GM11168 (cell line): ENCODE measurements around the gene PMEL.
"Not testable (repeated sequence)": the region's sequence is repeated elsewhere in the genome, so short reads cannot be mapped to it uniquely, and the experiment has no call there.

Experiments
- in situ Hi-C: fragments of 300-500 bp; cut with MboI; formaldehyde crosslinking; loops from one replicate; pipeline ENCODE4 v1.12.0; 2022; ENCODE audit warnings: low sequenced_read_pairs; ENCODE audit not compliant: unreplicated experiment

Gene PMEL

DNA sequence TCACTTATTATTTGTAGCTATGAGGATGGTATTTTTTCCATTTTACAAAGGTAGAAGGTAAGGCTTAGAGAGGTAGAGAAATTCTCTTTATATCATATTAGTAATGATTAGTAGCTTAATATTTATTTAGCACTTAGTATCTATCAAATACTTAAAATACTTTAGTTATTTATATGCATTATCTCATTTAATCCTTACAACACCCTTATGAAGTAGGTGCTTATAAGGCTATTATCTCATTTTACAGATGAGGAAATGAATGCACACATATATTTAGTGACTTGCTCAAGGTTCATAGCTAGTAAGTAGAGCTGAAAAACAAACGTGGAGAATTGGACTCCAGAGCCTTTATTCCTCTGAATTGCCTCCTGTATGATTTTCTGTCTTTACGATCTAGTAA, 19.0 kb upstream of the PMEL start:
- in situ Hi-C loops: no loop called here

DNA sequence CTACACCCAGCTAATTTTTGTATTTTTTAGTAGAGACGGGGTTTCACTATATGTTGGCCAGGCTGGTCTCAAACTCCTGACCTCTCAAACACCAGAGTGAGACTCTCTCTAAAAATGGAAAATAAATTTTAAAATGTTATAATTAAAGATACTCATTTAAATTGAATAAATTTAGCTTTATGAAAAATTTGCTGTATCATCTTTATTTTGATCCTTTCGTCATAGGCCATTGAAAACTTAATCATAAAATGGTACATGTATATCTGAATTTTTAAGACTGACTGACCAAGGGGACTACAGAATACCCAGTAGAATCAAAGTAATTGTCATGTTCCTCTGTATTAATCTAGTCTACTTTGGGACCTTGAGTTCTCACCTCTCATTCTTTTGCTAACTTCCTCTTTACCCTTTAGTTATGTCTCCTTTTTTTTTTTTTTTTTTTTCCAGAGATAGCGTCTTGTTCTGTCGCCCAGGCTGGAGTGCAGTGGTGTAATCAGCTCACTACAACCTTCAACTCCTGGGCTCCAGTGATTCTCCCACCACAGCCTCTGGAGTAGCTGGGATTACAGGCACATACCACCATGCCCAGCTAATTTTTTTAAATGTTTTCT, 17.5 kb upstream of the PMEL start:
- in situ Hi-C loops: no loop called here

DNA sequence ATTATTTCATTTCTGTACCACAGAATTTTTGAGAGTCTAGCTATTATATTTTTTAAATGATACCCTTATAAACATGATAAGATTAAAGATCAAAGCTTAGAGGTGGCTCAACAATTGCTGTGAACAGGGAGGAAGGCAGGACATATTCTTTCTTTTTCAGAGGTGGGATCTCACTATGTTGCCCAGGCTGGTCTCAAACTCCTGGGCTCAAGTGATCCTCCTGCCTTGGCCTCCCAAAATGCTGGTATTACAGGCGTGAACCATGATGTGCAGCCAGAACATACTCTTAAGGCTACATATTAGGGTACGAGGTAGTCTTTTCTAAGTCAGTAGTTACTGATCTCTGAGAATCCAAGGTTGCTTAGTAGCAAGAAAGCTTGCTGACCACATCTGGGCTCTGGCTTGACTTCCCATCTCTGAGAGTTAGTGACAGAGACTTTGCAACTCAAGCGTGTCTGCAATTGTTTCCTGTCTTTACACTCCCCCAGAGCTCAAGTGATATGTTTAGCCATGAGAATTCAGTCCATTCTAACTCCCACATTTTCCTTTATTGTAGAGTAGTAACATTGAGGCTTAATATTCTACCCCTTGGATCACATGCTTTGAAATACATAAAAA, 16.6 kb upstream of the PMEL start:
- in situ Hi-C loops: no loop called here

DNA sequence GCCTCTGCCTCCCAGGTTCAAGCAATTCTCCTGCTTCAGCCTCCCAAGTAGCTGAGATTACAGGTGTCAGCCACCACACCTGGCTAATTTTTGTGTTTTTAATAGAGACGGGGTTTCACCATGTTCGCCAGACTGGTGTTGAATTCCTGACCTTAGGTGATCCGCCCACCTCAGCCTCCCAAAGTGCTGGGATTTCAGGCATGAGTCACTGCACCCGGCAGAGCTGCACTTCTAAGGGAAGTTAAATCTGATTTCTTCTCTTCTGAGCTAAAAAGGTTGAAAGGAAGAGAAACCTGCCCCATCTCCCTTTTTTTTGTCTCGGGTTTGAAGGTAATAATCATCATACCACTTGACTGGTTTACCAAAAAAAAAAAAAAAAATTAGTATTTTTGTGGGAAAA, 16.0 kb upstream of the PMEL start:
- in situ Hi-C loops: not testable (repeated sequence)

DNA sequence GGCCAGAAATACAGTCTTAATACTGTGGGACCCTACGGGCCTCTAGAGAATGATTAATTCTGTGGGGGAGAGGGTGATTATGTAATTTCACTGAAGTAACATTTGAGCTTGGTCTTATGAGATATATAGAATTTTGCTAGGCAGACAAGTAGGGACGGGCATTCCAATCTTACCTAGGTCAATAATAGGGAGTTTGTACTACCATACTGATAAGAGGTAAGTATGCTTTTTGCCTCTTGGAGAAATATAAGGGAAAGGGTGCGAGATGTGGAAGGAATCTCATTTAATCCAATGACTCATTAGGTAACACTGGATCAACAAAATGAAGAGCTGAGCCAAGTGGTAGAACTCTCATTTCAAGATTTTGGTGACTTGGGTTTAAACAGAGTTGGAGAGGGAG, 13.2 kb upstream of the PMEL start:
- in situ Hi-C loops: no loop called here

DNA sequence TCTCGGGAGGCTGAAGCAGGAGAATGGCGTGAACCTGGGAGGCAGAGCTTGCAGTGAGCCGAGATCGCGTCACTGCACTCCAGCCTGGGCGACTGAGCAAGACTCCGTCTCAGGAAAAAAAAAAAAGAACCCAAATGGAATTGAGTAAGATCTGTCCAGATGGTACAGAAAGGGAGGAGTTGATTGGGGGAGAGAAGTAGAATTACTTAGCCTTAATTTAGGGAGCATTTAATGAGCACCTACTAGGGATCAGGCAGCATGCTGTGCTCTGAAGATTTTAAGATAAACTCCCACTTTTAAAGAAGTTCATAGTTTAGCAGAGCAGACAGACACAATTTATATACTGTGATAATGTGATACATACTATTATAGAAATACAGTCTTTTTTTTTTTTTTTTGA, 12.6 kb upstream of the PMEL start:
- in situ Hi-C loops: no loop called here

DNA sequence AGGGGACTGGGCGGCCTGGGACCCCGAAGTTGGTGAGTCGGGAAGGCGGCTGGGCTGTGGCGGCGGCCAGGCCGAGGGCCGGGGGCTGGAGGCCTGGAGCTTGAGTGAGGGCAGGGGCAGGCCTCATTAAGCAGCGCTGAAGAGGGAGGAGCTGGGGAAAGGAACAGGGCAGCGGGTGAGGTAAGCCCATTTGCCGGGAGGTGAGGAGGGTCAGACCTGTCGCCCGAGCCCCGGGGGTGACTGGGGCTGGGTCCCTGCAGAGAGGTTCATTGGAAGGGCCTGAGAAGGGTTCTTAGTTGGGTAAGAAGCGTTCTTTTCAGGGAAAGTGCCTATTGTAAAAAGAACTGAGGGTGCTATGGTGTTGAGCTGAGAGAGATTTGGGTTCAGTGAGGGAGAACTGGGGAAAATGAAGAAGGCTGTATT, 8.5 kb upstream of the PMEL start:
- in situ Hi-C loops: no loop called here

DNA sequence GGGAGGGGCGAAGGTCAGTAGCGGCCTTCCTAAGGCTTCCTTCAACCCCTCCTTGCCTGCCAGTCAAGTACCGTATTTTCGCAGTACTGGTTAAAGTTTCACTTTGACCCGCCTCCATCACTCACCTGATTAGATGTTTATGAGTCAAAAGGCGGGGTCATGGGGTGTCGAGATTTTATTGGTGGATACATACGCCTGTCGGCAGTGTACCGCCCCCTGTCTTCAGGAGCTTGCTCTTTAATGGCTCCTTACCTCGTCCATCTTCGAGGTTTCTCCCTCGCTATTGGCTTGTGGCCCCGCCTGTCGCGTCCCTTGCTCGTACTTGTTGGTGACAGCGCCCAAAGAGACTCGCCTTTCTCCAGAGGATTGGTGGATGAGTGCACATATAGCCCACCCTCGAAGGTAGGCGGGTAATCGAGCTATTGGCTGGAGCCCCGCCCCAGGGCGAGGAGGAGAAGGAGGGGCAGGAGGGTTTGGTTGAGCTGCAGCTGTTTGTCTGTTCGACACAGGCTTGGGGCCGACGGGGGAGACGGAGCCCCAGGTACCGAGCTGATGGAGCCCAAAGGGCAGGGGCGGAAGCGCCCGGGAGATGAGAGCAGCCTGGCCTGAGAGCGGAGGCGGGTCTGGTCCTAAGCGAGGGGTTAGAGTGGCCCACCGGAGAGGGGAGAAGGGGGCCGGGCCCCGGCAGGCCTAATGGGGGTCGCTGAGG, 7.9 kb upstream of the PMEL start, which contains the start of gene RAB5B:
RAB5B (plus strand) TSS at position 480 of the 709 bp plus-strand sequence. CDS start 12,883 bp downstream, outside the sequence.
- in situ Hi-C loops: no loop called here

DNA sequence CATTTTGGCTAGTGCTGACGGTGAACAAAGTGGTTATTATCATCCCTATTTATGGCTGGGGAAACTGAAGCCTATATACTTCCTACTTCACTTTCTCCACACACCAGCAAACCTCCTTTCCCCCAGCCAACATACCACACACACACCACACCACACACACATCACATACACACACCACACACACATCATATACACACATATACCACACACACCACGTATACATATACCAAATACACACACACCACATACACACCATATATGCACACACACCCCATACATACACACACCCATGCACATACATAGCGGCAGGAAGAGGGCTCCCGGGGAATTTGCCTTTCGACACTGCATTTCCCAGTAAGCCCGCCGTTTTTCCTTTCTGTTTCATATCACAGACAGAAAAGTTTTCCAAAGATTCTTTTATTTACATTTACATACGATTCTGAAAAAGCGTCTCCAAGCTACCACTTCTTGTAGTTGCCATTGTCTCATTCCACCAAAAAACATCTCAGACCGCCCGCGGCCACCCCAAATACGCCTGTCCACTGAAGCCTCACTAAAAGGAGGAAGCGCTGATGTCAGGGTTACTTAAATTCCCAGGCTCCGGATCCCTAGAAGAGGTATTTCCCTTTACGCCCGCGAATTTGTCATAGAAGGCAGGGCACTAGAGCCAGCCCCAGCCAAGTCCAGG, 7.2 kb upstream of the PMEL start:
- in situ Hi-C loops: no loop called here

DNA sequence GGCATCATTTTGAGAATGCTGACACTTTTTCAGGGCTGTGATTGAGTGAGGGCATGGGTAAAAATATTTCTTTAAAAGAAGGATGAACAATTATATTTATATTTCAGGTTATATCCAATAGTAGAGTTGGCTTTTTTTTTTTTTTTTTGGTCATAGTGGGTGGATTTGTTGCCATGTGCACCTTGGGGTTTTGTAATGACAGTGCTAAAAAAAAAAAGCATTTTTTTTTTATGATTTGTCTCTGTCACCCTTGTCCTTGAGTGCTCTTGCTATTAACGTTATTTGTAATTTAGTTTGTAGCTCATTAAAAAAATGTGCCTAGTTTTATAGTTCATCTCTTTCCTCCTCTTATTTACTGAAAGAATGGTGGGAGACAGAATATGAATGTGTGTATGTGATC, 6.6 kb upstream of the PMEL start:
- in situ Hi-C loops: no loop called here

DNA sequence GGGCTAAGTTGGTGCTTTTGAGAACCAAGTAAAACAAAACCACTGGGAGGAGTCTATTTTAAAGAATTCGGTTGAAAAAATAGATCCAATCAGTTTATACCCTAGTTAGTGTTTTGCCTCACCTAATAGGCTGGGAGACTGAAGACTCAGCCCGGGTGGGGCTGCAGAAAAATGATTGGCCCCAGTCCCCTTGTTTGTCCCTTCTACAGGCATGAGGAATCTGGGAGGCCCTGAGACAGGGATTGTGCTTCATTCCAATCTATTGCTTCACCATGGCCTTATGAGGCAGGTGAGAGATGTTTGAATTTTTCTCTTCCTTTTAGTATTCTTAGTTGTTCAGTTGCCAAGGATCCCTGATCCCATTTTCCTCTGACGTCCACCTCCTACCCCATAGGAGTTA, 6.2 kb upstream of the PMEL start:
- in situ Hi-C loops: no loop called here

DNA sequence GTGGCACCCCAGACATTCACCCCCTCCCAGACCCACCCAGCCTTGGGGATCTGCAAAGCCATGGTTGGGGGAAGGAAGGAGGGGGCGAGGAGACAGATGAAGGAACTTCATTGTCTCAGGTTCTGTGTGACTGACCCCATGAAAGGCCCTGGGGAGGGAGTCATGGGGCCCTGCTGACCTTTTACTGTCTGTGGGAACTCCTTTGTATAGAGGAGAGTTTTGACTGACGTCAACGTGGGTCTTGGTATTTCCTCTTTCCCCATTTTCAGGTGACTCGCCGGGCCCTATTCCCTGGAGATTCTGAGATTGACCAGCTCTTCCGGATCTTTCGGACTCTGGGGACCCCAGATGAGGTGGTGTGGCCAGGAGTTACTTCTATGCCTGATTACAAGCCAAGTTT, 4.9 kb upstream of the PMEL start:
- in situ Hi-C loops: no loop called here

DNA sequence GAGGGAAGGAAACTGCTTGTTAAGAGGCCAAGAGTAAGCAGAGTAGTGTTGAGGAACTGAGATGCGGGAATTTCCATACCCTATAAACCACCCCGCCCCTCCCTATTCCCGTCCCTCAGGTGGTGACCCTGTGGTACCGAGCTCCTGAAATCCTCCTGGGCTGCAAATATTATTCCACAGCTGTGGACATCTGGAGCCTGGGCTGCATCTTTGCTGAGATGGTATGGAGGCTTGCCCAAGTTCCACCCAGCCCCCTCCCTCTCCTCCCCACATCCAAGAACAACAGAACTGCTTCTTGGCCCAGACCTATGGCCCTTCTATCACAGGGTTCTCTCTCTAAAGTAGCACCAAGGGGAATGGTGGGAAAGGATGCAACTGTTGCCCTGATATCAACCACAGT, 3.5 kb upstream of the PMEL start:
- in situ Hi-C loops: no loop called here

DNA sequence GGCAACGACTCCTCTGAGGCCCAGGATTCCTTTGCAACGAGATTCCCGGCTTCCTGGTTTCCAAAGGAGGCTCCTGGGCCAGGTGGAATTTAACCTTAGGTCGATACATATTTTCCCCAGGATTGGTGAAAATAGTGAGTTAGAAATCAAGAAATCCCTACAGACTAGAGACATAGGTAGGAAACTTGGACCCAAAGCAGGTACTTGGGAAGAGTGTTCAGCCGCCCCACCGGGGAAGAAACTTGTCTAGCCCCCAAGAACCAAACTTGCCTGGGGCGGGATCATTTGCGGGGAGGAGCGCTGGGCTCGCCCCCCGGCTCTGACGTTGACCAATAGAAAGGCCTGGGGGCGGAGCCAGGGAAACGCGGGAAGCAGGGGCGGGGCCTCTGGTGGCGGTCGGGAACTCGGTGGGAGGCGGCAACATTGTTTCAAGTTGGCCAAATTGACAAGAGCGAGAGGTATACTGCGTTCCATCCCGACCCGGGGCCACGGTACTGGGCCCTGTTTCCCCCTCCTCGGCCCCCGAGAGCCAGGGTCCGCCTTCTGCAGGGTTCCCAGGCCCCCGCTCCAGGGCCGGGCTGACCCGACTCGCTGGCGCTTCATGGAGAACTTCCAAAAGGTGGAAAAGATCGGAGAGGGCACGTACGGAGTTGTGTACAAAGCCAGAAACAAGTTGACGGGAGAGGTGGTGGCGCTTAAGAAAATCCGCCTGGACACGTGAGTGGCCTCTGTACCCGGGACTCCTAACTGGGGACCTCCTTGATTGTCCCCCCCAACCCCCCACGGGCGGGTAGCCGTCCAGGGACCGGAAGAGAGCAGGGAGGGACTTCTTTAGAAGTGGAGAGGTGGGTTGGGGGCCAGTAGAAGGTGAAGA, 803 bp upstream of the PMEL start, which contains the start of gene CDK2:
CDK2 (plus strand) TSS at position 423 of the 874 bp plus-strand sequence; CDS start at position 602, 179 bp downstream.
- in situ Hi-C loops: no loop called here

DNA sequence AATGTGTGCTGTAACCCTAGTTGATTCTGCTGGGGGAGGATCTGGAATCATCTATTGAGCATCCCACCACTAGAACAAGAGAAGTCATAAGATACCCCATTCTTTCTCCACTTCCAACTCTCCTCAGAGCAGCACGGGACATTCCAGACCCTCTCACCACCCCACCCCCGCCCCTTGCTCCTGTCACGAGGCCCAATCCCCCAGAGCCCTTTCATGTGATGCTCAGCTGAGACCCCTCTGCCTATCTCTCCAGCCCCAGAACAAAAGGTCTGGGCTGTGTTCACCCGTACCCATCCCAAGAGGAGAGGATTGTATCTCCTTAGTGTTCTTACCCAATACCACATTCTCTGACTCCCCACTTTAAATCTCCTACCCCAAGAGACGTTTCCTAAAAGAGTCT, 602 bp downstream of the PMEL start:
- in situ Hi-C loops: no loop called here

DNA sequence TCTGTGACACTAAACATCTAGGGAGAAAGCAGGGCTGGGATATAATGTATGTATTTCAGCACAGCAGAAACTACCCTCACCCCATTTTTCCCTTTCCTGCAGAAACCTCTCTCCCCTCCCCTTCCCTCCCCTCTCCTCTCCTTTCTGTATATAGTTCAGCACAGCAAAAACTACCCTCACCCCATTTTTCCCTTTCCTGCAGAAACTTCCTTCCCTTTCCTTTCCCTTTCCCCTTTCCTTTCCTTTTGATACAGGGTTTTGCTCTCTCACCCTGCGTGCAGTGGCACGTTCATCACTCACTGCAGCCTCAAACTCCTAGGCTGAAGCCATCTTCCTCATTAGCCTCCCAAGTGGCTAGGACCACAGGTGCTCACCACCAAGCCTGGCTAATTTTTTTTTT, 2.1 kb downstream of the PMEL start:
- in situ Hi-C loops: no loop called here

DNA sequence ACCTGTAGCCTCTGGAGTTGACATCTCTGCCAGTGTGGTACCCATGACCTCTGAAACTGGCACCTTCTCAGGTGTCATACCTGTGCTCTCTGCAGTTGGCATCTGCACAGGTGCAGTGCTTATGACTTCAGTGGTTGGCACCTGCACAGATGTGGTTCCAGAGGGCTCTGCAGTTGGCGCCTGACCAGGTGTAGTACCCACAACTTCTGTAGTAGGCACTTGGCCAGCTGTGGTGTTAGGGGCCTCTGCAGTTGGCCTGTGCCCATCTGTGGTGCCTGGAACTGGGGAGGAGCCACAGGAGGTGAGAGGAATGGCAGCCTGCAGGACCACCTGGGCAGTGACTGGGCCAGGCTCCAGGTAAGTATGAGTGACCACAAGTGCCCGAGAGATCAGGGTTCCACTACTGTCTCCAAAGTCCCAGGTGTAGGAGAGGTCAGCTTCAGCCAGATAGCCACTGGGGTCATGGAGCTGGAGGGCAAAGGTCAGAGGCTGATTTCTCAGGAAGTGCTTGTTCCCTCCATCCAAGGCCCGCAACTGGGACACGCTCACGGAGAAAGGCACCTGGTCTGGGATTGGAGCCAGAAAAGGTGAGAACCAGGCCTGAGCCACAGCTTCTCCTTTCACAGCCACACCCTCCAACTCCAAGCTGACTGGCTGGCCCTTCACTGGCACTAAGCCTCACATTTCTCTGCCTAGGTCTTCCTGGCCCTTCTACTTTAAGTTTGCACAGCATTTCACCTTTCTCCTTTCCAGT, 8.6 kb downstream of the PMEL start:
- in situ Hi-C loops: no loop called here

DNA sequence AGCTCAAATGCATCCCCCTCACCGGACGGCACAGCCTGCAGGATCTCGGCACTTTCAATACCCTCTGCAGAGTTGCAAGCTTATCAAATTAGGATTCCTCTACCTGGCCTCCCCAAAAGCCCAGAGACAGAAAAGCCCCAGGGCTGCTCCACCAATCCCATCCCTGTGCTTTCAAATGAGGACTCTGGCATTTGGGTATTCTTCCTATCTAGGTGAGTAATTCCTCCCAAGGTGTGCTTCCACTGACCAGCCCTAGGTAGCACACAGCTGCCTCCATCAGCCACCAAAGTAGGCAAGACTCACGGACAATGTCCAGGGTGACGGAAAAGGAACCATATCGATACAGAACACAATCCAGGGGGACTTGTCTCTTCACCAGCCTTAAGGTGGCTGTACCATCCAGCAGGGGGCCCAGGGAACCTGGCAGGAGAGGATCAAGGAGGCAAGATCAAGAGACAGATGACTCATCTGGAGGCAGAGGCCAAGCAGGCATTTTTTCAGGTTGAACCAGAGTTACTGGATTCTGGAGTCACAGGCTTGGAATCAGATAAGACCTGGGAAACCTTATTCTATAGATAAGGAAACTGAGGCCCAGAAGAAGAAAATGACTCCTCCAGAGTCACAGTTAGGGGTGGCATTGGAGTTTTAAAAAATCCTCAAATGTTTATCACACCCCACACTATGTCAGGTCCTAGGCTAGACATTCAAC, 9.9 kb downstream of the PMEL start:
- in situ Hi-C loops: no loop called here

DNA sequence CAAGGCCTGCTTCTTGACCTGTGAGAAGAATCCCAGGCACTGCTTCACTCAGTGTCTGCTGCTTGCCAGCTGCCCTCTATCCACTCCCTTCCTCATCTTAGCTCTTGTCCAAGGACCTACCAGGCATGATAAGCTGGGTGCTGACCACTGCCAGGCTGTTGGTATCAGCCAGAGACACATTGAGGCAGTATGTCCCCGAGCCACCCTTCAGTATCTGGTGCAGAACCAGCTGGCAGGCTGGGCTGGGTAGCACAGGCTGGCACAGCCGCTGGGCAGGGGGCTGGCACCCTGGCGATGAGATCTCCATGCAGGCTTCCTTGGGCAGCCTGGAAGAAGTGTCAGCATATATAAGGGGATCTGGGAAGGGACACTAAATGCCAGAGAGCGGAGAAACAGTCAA, 10.5 kb downstream of the PMEL start:
- in situ Hi-C loops: no loop called here
